Stimulated activated CD8-positive, alpha-beta memory T cell treated with anti-CD3 and anti-CD28 coated beads, Interleukin-15, amount 100 ng/mL, for 1 hour (primary cell): Measurements from ENCODE around the gene FARP2.
"Not testable (repeated sequence)": the region's sequence is repeated elsewhere in the genome, so short reads cannot be mapped to it uniquely, and the experiment has no call there.

Experiments
- DNase-seq: peaks from one replicate; pipeline ENCODE4 v3.0.0-alpha.2; 2020; ENCODE audit warnings: low read depth

The FARP2 gene

GRCh38 chr2:241355983-241356870 lies at the start of gene FARP2:
FARP2 (plus strand) TSS chr2:241356285; CDS start chr2:241373108, 16,823 bp downstream.
- DNase-seq: peak; percentile 90

- no peak for DNase-seq
Measured at GRCh38 chr2:241307055-241307454, 49.0 kb upstream of the FARP2 start.

GRCh38 chr2:241308267-241308666 lies 47.8 kb upstream of the FARP2 start:
- DNase-seq: no peak

- no peak for DNase-seq
Measured at GRCh38 chr2:241308832-241309500, 47.1 kb upstream of the FARP2 start.

- DNase-seq: peak; percentile 44
Measured at GRCh38 chr2:241309684-241310117, 46.4 kb upstream of the FARP2 start.

- DNase-seq: no peak
Measured at GRCh38 chr2:241310917-241311566, 45.0 kb upstream of the FARP2 start.

GRCh38 chr2:241312082-241312481 lies 44.0 kb upstream of the FARP2 start:
- DNase-seq: no peak

GRCh38 chr2:241313543-241314095 lies 42.5 kb upstream of the FARP2 start:
- no peak for DNase-seq

GRCh38 chr2:241314226-241315092 lies 41.6 kb upstream of the FARP2 start:
- no peak for DNase-seq

- DNase-seq: peak; percentile 100
Measured at GRCh38 chr2:241315093-241315878, 40.8 kb upstream of the FARP2 start, which contains the start of gene HDLBP. HDLBP (minus strand) TSS chr2:241315672; CDS start chr2:241266869, 48,803 bp downstream.

GRCh38 chr2:241315879-241316631 lies 40.0 kb upstream of the FARP2 start, which contains the start of gene SEPTIN2:
SEPTIN2 (plus strand) TSS chr2:241315925; CDS start chr2:241324233, 8,308 bp downstream.
- peak; percentile 55 for DNase-seq

GRCh38 chr2:241316825-241317224 lies 39.3 kb upstream of the FARP2 start:
- no peak for DNase-seq

- no peak for DNase-seq
Measured at GRCh38 chr2:241317391-241317790, 38.7 kb upstream of the FARP2 start.

- DNase-seq: not testable (repeated sequence)
Measured at GRCh38 chr2:241318830-241319229, 37.3 kb upstream of the FARP2 start.

GRCh38 chr2:241320394-241320793 lies 35.7 kb upstream of the FARP2 start:
- no peak for DNase-seq

GRCh38 chr2:241321033-241321432 lies 35.1 kb upstream of the FARP2 start:
- DNase-seq: no peak

GRCh38 chr2:241321886-241322285 lies 34.2 kb upstream of the FARP2 start:
- DNase-seq: no peak

GRCh38 chr2:241323778-241324177 lies 32.3 kb upstream of the FARP2 start:
- DNase-seq: no peak

GRCh38 chr2:241324775-241325174 lies 31.3 kb upstream of the FARP2 start:
- no peak for DNase-seq

- DNase-seq: no peak
Measured at GRCh38 chr2:241325257-241325656, 30.8 kb upstream of the FARP2 start.
